IMR-90 (cell line): ENCODE results near the gene TRAF6. TPM values are rescaled to one million over a fixed set of nuclear protein-coding genes. Genes with fewer than 3 reads are reported as not detected.

Experiments
- ATAC-seq: fragments of 200-7000 bp; cut with Tn5 transposase; 2 replicates; pipeline ENCODE4 v1.9.1; 2020; ENCODE audit warnings: low read depth, mild to moderate bottlenecking, moderate library complexity
- BruUV-seq: library from RNA; stranded (reverse); fragments of 400-500 nt; replicated peaks from 2 replicates; lab custom pipeline; 2021; lab: Mats Ljungman, UMichigan
- CTCF ChIA-PET: fragments of 300-600 bp; formaldehyde crosslinking; extraction: SDS; loops from one replicate; lab custom pipeline; 2021; ENCODE audit warnings: antibody characterized with exemption; lab: Yijun Ruan, JAX
- POLR2A ChIA-PET: fragments of 300-600 bp; sonication (Branson Sonifier 250); formaldehyde crosslinking; loops from one replicate; lab custom pipeline; 2022; ENCODE audit warnings: antibody characterized with exemption; ENCODE audit not compliant: unreplicated experiment; lab: Charles Lee
- DNase-seq: peaks from one replicate; pipeline ENCODE4 v3.0.0; 2013
- H2AFZ ChIP-seq: replicated peaks from 2 replicates; pipeline ENCODE3; 2013; ENCODE audit warnings: low read length, mild to moderate bottlenecking; ENCODE audit not compliant: poor library complexity
- H2AK5ac ChIP-seq: 2 replicates; pipeline ENCODE4 v1.6.1; 2013; ENCODE audit warnings: low read depth, low read length, inconsistent platforms
- H2AK9ac ChIP-seq: replicated peaks from 2 replicates; pipeline ENCODE3; 2013; ENCODE audit warnings: mild to moderate bottlenecking, low read depth, low read length, moderate library complexity; ENCODE audit not compliant: poor library complexity
- H2BK120ac ChIP-seq: 2 replicates; pipeline ENCODE4 v1.6.1; 2013; ENCODE audit warnings: low read depth, low read length, inconsistent platforms
- H2BK15ac ChIP-seq: 3 replicates; pipeline ENCODE4 v1.6.1; 2013; ENCODE audit warnings: low read depth, low read length, inconsistent platforms
- H2BK20ac ChIP-seq: 2 replicates; pipeline ENCODE4 v1.6.1; 2013; ENCODE audit warnings: low read depth, mild to moderate bottlenecking, inconsistent platforms, low read length, moderate library complexity
- H2BK5ac ChIP-seq: 2 replicates; pipeline ENCODE4 v1.6.1; 2013; ENCODE audit warnings: mild to moderate bottlenecking, low read depth, low read length, inconsistent platforms; ENCODE audit not compliant: poor library complexity, severe bottlenecking
- H3K14ac ChIP-seq: replicated peaks from 2 replicates; pipeline ENCODE4 v1.6.1; 2013; ENCODE audit warnings: low read depth, low read length, inconsistent platforms
- H3K18ac ChIP-seq: 2 replicates; pipeline ENCODE4 v1.6.1; 2013; ENCODE audit warnings: low read depth, low read length, control low read depth
- H3K23ac ChIP-seq: 2 replicates; pipeline ENCODE4 v1.6.1; 2013; ENCODE audit warnings: low read depth, low read length, inconsistent platforms
- H3K27ac ChIP-seq: 2 replicates; pipeline ENCODE4 v1.5.1; 2013; ENCODE audit warnings: mild to moderate bottlenecking, control low read depth, low read length; ENCODE audit not compliant: insufficient read depth
- H3K27me3 ChIP-seq: 2 replicates; pipeline ENCODE4 v1.6.1; 2013; ENCODE audit warnings: low read length; ENCODE audit not compliant: control insufficient read depth, insufficient read depth
- H3K36me3 ChIP-seq: 2 replicates; pipeline ENCODE4 v1.6.1; 2013; ENCODE audit warnings: low read length, mixed read lengths; ENCODE audit not compliant: control insufficient read depth, insufficient read depth
- H3K4ac ChIP-seq: 2 replicates; pipeline ENCODE4 v1.6.1; 2013; ENCODE audit warnings: low read depth, low read length, inconsistent platforms
- H3K4me1 ChIP-seq: 2 replicates; pipeline ENCODE4 v1.6.1; 2013; ENCODE audit warnings: low read length, mixed read lengths; ENCODE audit not compliant: control insufficient read depth, insufficient read depth
- H3K4me2 ChIP-seq: 2 replicates; pipeline ENCODE4 v1.6.1; 2013; ENCODE audit warnings: low read depth, mild to moderate bottlenecking, control low read depth, low read length, moderate library complexity
- H3K4me3 ChIP-seq: 2 replicates; pipeline ENCODE4 v1.5.1; 2013; ENCODE audit warnings: low read depth, mild to moderate bottlenecking, control low read depth, low read length, moderate library complexity; ENCODE audit not compliant: insufficient read depth
- H3K56ac ChIP-seq: 2 replicates; pipeline ENCODE4 v1.6.1; 2013; ENCODE audit warnings: low read length, inconsistent platforms; ENCODE audit not compliant: insufficient read depth; ENCODE audit errors: extremely low read depth
- H3K79me1 ChIP-seq, 2 experiments: 2 replicates each; pipeline ENCODE4 v1.6.1; 2013; ENCODE audit warnings: low read length in 2 of 2, inconsistent platforms in 1 of 2, low read depth in 1 of 2
- H3K9ac ChIP-seq: 2 replicates; pipeline ENCODE4 v1.6.1; 2013; ENCODE audit warnings: low read depth, low read length, control low read depth
- H3K9me1 ChIP-seq: 2 replicates; pipeline ENCODE4 v1.6.1; 2013; ENCODE audit warnings: low read length, inconsistent platforms; ENCODE audit not compliant: insufficient read depth
- H3K9me3 ChIP-seq: 2 replicates; pipeline ENCODE4 v1.6.1; 2013; ENCODE audit warnings: low read length; ENCODE audit not compliant: control insufficient read depth, insufficient read depth
- H4K20me1 ChIP-seq: 2 replicates; pipeline ENCODE4 v1.6.1; 2013; ENCODE audit warnings: low read length, inconsistent platforms; ENCODE audit not compliant: insufficient read depth
- H4K5ac ChIP-seq: 2 replicates; pipeline ENCODE4 v1.6.1; 2013; ENCODE audit warnings: mild to moderate bottlenecking, low read depth, low read length, control low read depth
- H4K8ac ChIP-seq, 2 experiments: 2 replicates each; pipeline ENCODE4 v1.6.1; 2013; ENCODE audit warnings: low read depth in 2 of 2, low read length in 2 of 2, control low read depth in 1 of 2, inconsistent platforms in 1 of 2
- H4K91ac ChIP-seq: 2 replicates; pipeline ENCODE4 v1.6.1; 2013; ENCODE audit warnings: low read depth, low read length, inconsistent platforms; ENCODE audit not compliant: insufficient read depth
- RAD21 ChIP-seq: IDR thresholded peaks from 2 replicates; pipeline ENCODE4 v1.6.1; 2012; ENCODE audit warnings: low read length, improper control_type of control experiment
- RCOR1 ChIP-seq: IDR thresholded peaks from 2 replicates; pipeline ENCODE4 v1.6.1; 2012; ENCODE audit warnings: mild to moderate bottlenecking, low read length, improper control_type of control experiment; ENCODE audit not compliant: insufficient replicate concordance
- WGBS, 2 experiments: methylation state at CpG; one replicate each; pipeline versions ENCODE4 v1.1.5 to v1.1.7; 2013; ENCODE audit warnings: missing lambda C conversion rate in 2 of 2; ENCODE audit not compliant: insufficient read length in 1 of 2; ENCODE audit errors: extremely low coverage in 2 of 2; 5-methylcytosine and 5-hydroxymethylcytosine counted together
- dilution Hi-C: fragments of 300-500 bp; cut with HindIII; formaldehyde crosslinking; loops from one replicate; pipeline ENCODE4 v1.14.3; 2018; ENCODE audit warnings: low sequenced_read_pairs; ENCODE audit not compliant: unreplicated experiment
- in situ Hi-C: fragments of 300-500 bp; cut with MboI; formaldehyde crosslinking; loops from 3 replicates; pipeline ENCODE4 v1.14.3; 2019; ENCODE audit warnings: low sequenced_read_pairs, inconsistent platforms, mixed read lengths
- intact Hi-C: fragments of 100-400 bp; cut with micrococcal nuclease; formaldehyde crosslinking; loops from 2 replicates; pipeline ENCODE4 v1.10.0; 2022
- polyA plus RNA-seq, 3 experiments: library from polyadenylated mRNA; depleted of rRNA; stranded (reverse); fragments of >200 nt; gene quantifications; 2 replicates each; pipeline ENCODE4 v1.2.3, GENCODE V29; 2012; ENCODE audit warnings: low replicate concordance in 1 of 3
- total RNA-seq: library from RNA; depleted of rRNA; stranded (reverse); fragments of >200 nt; gene quantifications from 2 replicates; pipeline ENCODE4 v1.2.3, GENCODE V29; 2012
- TF ChIP-seq, protein P1 (sequence below): fragments of 150-350 bp; IDR thresholded peaks from 2 replicates; pipeline ENCODE4 v1.6.1; 2017; ENCODE audit warnings: mild to moderate bottlenecking, antibody characterized with exemption, low read length, low read depth

The TRAF6 gene
- total and polyA plus RNA-seq, 2 of the 4 experiments (the other 2 are of a cell fraction) = 6.0 to 17.6 TPM

DNA sequence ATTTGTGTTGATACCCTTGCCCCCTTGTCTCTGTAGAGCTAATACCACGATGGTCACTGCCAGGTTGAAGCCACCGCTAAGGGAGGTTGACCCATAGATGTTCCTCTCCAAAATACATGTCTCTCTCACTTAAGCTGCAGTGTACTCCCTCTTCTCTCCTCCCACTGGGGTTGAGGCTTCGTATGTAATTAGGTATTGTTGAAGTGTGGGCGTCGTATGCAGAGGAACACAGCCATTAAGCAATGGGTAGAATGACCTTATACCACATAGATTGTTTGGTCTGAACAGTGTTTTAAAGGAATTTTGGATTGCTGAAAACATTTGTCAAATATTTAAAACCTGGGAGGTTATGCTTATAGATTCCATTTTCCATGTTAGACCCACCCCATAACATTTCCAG, 71.9 kb downstream of the TRAF6 start:
- CTCF ChIA-PET = no interaction called here
- in situ Hi-C loops = no loop called here
- Histone ChIP-seq H4K8ac (no peak overlapping the region), H4K91ac (no peak overlapping the region), H2BK20ac (no peak overlapping the region), H3K36me3 (peaks cover 2% of the 10 kb centered on the region), H3K18ac (no peak overlapping the region), H3K27ac (no peak overlapping the region), H3K4me3 (no peak overlapping the region), H4K5ac (no peak overlapping the region), H3K9ac (no peak overlapping the region), H3K27me3 (no peaks in the 10 kb centered on the region), H2BK15ac (no peak overlapping the region), H2AFZ (no peak overlapping the region), H4K20me1 (no peaks in the 10 kb centered on the region), H3K4ac (no peak overlapping the region), H3K9me3 (no peaks in the 10 kb centered on the region), H3K79me1 (no peaks in the 10 kb centered on the region), H2AK5ac (no peak overlapping the region), H3K9me1 (no peaks in the 10 kb centered on the region), H3K4me1 (no peaks in the 10 kb centered on the region), H3K23ac (no peak overlapping the region), H3K56ac (no peak overlapping the region), H2AK9ac (no peak overlapping the region), H3K14ac (no peak overlapping the region), H3K4me2 (no peak overlapping the region), H2BK120ac (no peak overlapping the region), H2BK5ac (no peak overlapping the region)
- ATAC-seq (no peak), DNase-seq (no peak)
- intact Hi-C loops = no loop called here
- POLR2A ChIA-PET = interaction anchor here (0.5 kb wide), 1 partner anchor 12 kb away, joined by 5 read pairs; no protein-coding TSS in a partner anchor
- dilution Hi-C loops = no loop called here
- TF ChIP-seq RAD21 = no peak
- TF ChIP-seq RCOR1 = no peak
- TF ChIP-seq, protein P1, sequence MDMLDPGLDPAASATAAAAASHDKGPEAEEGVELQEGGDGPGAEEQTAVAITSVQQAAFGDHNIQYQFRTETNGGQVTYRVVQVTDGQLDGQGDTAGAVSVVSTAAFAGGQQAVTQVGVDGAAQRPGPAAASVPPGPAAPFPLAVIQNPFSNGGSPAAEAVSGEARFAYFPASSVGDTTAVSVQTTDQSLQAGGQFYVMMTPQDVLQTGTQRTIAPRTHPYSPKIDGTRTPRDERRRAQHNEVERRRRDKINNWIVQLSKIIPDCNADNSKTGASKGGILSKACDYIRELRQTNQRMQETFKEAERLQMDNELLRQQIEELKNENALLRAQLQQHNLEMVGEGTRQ = no peak
- no TSS peak for BruUV-seq
- WGBS, 2 experiments = no CpG with 5 or more reads among the region's 5 CpGs
